IMR-90 (cell line): ENCODE data around the gene EDN2.

Source experiments
- BHLHE40 ChIP-seq: fragments of 150-350 bp; IDR thresholded peaks from 2 replicates; pipeline ENCODE4 v1.6.1; 2016; ENCODE audit warnings: mild to moderate bottlenecking, low read depth, low read length
- POLR2A ChIP-seq: IDR thresholded peaks from 2 replicates; pipeline ENCODE4 v1.6.1; 2012; ENCODE audit warnings: mild to moderate bottlenecking, low read depth, low read length
- SMC3 ChIP-seq: fragments of 150-350 bp; IDR thresholded peaks from 2 replicates; pipeline ENCODE4 v1.6.1; 2016; ENCODE audit warnings: low read depth, mild to moderate bottlenecking, antibody characterized with exemption, low read length, moderate library complexity
- TF ChIP-seq, protein P1 (sequence below): conservative IDR thresholded peaks from 2 replicates; pipeline ENCODE4 v1.5.1; 2012; ENCODE audit warnings: mild to moderate bottlenecking, low read depth, low read length, improper control_type of control experiment

- TF ChIP-seq, protein P1, sequence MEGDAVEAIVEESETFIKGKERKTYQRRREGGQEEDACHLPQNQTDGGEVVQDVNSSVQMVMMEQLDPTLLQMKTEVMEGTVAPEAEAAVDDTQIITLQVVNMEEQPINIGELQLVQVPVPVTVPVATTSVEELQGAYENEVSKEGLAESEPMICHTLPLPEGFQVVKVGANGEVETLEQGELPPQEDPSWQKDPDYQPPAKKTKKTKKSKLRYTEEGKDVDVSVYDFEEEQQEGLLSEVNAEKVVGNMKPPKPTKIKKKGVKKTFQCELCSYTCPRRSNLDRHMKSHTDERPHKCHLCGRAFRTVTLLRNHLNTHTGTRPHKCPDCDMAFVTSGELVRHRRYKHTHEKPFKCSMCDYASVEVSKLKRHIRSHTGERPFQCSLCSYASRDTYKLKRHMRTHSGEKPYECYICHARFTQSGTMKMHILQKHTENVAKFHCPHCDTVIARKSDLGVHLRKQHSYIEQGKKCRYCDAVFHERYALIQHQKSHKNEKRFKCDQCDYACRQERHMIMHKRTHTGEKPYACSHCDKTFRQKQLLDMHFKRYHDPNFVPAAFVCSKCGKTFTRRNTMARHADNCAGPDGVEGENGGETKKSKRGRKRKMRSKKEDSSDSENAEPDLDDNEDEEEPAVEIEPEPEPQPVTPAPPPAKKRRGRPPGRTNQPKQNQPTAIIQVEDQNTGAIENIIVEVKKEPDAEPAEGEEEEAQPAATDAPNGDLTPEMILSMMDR: no peak
- TF ChIP-seq BHLHE40 (no peak), POLR2A (no peak), SMC3 (no peak)
These were observed 42.6 kb upstream of the EDN2 start for GRCh38 chr1:41526956-41527561.
